GM23338 (cell line): ENCODE results near the gene PCBP3. TPM values are rescaled to one million over a fixed set of nuclear protein-coding genes. Genes with fewer than 3 reads are reported as not detected.

ENCODE experiments used
- ATAC-seq: fragments of 200-7000 bp; cut with Tn5 transposase; 3 replicates; pipeline ENCODE4 v1.9.1; 2020
- DNase-seq: peaks from one replicate; pipeline ENCODE4 v3.0.0-alpha.2; 2015; ENCODE audit warnings: low spot score
- H2AFZ ChIP-seq: fragments of 200-600 bp; sonication (generic); 2 replicates; pipeline ENCODE4 v1.8.0; 2016; ENCODE audit warnings: antibody characterized with exemption, mild to moderate bottlenecking, moderate library complexity
- H3F3A ChIP-seq: fragments of 200-600 bp; sonication (generic); replicated peaks from 2 replicates; pipeline ENCODE4 v1.8.0; 2017; ENCODE audit warnings: antibody characterized with exemption, mixed run types, low read depth
- H3K27ac ChIP-seq: fragments of 200-600 bp; sonication (generic); 2 replicates; pipeline ENCODE4 v1.6.1; 2016; ENCODE audit warnings: low read depth
- H3K27me3 ChIP-seq: fragments of 200-600 bp; sonication (generic); 2 replicates; pipeline ENCODE4 v1.8.0; 2016; ENCODE audit warnings: mild to moderate bottlenecking, mixed run types, moderate library complexity; ENCODE audit not compliant: insufficient read depth
- H3K36me3 ChIP-seq: fragments of 200-600 bp; sonication (generic); 2 replicates; pipeline ENCODE4 v1.8.0; 2016; ENCODE audit warnings: mild to moderate bottlenecking; ENCODE audit not compliant: insufficient read depth
- H3K4me1 ChIP-seq: fragments of 200-600 bp; sonication (generic); 2 replicates; pipeline ENCODE4 v1.8.0; 2016; ENCODE audit warnings: mild to moderate bottlenecking, moderate library complexity; ENCODE audit not compliant: insufficient read depth
- H3K4me2 ChIP-seq: fragments of 200-600 bp; sonication (generic); 2 replicates; pipeline ENCODE4 v1.7.1; 2017; ENCODE audit warnings: mixed run types
- H3K4me3 ChIP-seq: fragments of 200-600 bp; sonication (generic); 2 replicates; pipeline ENCODE4 v1.6.1; 2016; ENCODE audit warnings: mixed run types
- H3K79me2 ChIP-seq: fragments of 200-600 bp; sonication (generic); replicated peaks from 2 replicates; pipeline ENCODE4 v1.8.0; 2017; ENCODE audit warnings: mild to moderate bottlenecking; ENCODE audit not compliant: insufficient read depth
- H3K9me2 ChIP-seq: fragments of 200-600 bp; sonication (generic); 2 replicates; pipeline ENCODE4 v1.8.0; 2017; ENCODE audit not compliant: insufficient read depth
- H4K20me1 ChIP-seq: fragments of 200-600 bp; sonication (generic); replicated peaks from 2 replicates; pipeline ENCODE4 v1.8.0; 2017; ENCODE audit warnings: mild to moderate bottlenecking; ENCODE audit not compliant: insufficient read depth
- H3K27ac Mint-ChIP-seq: 2 replicates; pipeline ENCODE4 v1.8.0; 2020; ENCODE audit warnings: inconsistent platforms, mild to moderate bottlenecking, moderate library complexity, mixed read lengths
- H3K27me3 Mint-ChIP-seq: 3 replicates; pipeline ENCODE4 v1.8.0; 2022; ENCODE audit warnings: low read depth, mild to moderate bottlenecking, moderate library complexity, mixed read lengths, inconsistent platforms; ENCODE audit not compliant: insufficient read depth, poor library complexity
- H3K36me3 Mint-ChIP-seq: 3 replicates; pipeline ENCODE4 v1.8.0; 2021; ENCODE audit warnings: low read depth, mild to moderate bottlenecking, inconsistent platforms, moderate library complexity, mixed read lengths
- H3K4me1 Mint-ChIP-seq: 3 replicates; pipeline ENCODE4 v1.8.0; 2020; ENCODE audit warnings: mild to moderate bottlenecking, inconsistent platforms, mixed read lengths
- H3K4me3 Mint-ChIP-seq: 3 replicates; pipeline ENCODE4 v1.8.0; 2021; ENCODE audit warnings: moderate library complexity, mild to moderate bottlenecking, inconsistent platforms, mixed read lengths
- H3K9me3 Mint-ChIP-seq: 3 replicates; pipeline ENCODE4 v1.8.0; 2020; ENCODE audit warnings: moderate library complexity, mild to moderate bottlenecking, inconsistent platforms, mixed read lengths
- CREB1 ChIP-seq: fragments of 250-450 bp; sonication (Bioruptor Pico); IDR thresholded peaks from 2 replicates; pipeline ENCODE4 v1.5.0; 2020; ENCODE audit warnings: low read depth, mild to moderate bottlenecking, moderate library complexity
- CTCF ChIP-seq, 2 experiments: fragments of 200-600 bp in 1 of 2; sonication (generic) in 1 of 2; conservative IDR thresholded peaks; 2 replicates each; pipeline versions ENCODE4 v1.5.1 to v1.6.1; 2016 to 2017; ENCODE audit warnings: antibody characterized with exemption in 2 of 2, low read depth in 2 of 2, mild to moderate bottlenecking in 2 of 2, moderate library complexity in 1 of 2
- EZH2 ChIP-seq: fragments of 200-600 bp; sonication (generic); IDR thresholded peaks from one replicate; pipeline ENCODE4 v1.8.0; 2017; ENCODE audit warnings: antibody characterized with exemption, mild to moderate bottlenecking, low read depth; ENCODE audit not compliant: unreplicated experiment
- POLR2AphosphoS5 ChIP-seq: IDR thresholded peaks from 2 replicates; pipeline ENCODE4 v1.6.1; 2016; ENCODE audit warnings: antibody characterized with exemption, low read depth
- STAT1 ChIP-seq: IDR thresholded peaks from one replicate; pipeline ENCODE4 v1.6.1; 2016; ENCODE audit warnings: antibody characterized with exemption; ENCODE audit not compliant: unreplicated experiment
- polyA plus RNA-seq: library from polyadenylated mRNA; unstranded; fragments of >200 nt; fragmentation: Nextera tagmentation; extraction: Ambion mirVana; gene quantifications from 2 replicates; pipeline ENCODE4 v1.2.1, GENCODE V29; 2016
- total RNA-seq: library from RNA; depleted of rRNA; stranded (reverse); fragments of >200 nt; shearing (Covaris generic); gene quantifications from 2 replicates; pipeline ENCODE4 v1.2.3, GENCODE V29; 2014
- TF ChIP-seq, protein P1 (sequence below): fragments of 250-450 bp; sonication (Bioruptor Pico); IDR thresholded peaks from 2 replicates; pipeline ENCODE4 v1.5.0; 2020; ENCODE audit warnings: mild to moderate bottlenecking, moderate library complexity
- TF ChIP-seq, protein P2 (sequence below): IDR thresholded peaks from one replicate; pipeline ENCODE4 v1.6.1; 2018; ENCODE audit warnings: antibody characterized with exemption; ENCODE audit not compliant: unreplicated experiment

The PCBP3 gene
- total and polyA plus RNA-seq, 2 experiments from 2014 or later = 7.1 to 9.1 TPM

DNA sequence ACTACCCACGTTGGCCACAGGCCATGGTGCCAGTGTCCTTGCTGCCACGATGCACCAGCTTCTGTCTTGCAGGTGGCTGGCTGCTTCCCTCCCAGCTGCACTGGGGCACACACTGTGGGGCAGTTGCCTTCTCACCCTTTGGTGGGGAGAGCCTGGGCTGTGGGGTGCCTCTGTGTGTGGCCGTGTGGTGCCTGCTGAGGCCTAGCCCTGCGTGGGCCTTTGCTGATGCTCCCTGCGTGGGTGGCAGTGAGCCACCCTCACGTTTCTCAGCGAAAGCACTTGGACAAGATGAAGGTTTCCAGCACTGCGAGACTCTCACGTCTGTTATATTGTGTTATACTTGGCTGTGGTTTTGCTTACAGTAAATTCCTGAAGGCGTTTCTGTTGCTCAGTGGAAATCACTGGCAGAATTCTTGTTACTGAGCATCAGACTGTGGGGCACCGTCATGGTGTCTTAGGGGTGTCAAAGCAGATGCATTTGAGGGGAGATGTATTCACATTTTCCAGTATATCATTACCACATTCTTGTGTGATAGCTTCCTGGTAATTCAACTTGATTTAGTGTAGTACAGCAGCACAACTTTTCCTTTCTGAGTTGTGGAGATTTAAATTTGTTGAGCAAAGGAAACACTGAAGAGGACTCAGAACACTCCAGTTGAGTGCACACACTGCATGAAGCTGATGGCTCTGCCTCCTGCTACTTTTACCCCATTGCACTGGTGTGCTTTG, 124.7 kb downstream of the PCBP3 start:
- no peaks in the 10 kb centered on the region for H3K9me2 ChIP-seq
- no peaks in the 10 kb centered on the region for H3F3A ChIP-seq
- Mint-ChIP-seq H3K9me3 (no peaks in the 10 kb centered on the region), H3K4me3 (no peak overlapping the region), H3K27me3 (peaks cover 4% of the 10 kb centered on the region), H3K27ac (no peak overlapping the region), H3K4me1 (no peaks in the 10 kb centered on the region), H3K36me3 (no peaks in the 10 kb centered on the region)
- H3K27ac ChIP-seq = no peak overlapping the region
- TF ChIP-seq EZH2 = no peak
- TF ChIP-seq, protein P1, sequence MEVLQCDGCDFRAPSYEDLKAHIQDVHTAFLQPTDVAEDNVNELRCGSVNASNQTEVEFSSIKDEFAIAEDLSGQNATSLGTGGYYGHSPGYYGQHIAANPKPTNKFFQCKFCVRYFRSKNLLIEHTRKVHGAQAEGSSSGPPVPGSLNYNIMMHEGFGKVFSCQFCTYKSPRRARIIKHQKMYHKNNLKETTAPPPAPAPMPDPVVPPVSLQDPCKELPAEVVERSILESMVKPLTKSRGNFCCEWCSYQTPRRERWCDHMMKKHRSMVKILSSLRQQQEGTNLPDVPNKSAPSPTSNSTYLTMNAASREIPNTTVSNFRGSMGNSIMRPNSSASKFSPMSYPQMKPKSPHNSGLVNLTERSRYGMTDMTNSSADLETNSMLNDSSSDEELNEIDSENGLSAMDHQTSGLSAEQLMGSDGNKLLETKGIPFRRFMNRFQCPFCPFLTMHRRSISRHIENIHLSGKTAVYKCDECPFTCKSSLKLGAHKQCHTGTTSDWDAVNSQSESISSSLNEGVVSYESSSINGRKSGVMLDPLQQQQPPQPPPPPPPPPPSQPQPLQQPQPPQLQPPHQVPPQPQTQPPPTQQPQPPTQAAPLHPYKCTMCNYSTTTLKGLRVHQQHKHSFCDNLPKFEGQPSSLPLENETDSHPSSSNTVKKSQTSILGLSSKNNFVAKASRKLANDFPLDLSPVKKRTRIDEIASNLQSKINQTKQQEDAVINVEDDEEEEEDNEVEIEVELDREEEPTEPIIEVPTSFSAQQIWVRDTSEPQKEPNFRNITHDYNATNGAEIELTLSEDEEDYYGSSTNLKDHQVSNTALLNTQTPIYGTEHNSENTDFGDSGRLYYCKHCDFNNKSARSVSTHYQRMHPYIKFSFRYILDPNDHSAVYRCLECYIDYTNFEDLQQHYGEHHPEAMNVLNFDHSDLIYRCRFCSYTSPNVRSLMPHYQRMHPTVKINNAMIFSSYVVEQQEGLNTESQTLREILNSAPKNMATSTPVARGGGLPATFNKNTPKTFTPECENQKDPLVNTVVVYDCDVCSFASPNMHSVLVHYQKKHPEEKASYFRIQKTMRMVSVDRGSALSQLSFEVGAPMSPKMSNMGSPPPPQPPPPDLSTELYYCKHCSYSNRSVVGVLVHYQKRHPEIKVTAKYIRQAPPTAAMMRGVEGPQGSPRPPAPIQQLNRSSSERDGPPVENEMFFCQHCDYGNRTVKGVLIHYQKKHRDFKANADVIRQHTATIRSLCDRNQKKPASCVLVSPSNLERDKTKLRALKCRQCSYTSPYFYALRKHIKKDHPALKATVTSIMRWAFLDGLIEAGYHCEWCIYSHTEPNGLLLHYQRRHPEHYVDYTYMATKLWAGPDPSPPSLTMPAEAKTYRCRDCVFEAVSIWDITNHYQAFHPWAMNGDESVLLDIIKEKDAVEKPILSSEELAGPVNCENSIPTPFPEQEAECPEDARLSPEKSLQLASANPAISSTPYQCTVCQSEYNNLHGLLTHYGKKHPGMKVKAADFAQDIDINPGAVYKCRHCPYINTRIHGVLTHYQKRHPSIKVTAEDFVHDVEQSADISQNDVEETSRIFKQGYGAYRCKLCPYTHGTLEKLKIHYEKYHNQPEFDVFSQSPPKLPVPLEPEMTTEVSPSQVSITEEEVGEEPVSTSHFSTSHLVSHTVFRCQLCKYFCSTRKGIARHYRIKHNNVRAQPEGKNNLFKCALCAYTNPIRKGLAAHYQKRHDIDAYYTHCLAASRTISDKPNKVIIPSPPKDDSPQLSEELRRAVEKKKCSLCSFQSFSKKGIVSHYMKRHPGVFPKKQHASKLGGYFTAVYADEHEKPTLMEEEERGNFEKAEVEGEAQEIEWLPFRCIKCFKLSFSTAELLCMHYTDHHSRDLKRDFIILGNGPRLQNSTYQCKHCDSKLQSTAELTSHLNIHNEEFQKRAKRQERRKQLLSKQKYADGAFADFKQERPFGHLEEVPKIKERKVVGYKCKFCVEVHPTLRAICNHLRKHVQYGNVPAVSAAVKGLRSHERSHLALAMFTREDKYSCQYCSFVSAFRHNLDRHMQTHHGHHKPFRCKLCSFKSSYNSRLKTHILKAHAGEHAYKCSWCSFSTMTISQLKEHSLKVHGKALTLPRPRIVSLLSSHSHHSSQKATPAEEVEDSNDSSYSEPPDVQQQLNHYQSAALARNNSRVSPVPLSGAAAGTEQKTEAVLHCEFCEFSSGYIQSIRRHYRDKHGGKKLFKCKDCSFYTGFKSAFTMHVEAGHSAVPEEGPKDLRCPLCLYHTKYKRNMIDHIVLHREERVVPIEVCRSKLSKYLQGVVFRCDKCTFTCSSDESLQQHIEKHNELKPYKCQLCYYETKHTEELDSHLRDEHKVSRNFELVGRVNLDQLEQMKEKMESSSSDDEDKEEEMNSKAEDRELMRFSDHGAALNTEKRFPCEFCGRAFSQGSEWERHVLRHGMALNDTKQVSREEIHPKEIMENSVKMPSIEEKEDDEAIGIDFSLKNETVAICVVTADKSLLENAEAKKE (CRISPR knock-in tag) = no peak
- TF ChIP-seq, protein P2, sequence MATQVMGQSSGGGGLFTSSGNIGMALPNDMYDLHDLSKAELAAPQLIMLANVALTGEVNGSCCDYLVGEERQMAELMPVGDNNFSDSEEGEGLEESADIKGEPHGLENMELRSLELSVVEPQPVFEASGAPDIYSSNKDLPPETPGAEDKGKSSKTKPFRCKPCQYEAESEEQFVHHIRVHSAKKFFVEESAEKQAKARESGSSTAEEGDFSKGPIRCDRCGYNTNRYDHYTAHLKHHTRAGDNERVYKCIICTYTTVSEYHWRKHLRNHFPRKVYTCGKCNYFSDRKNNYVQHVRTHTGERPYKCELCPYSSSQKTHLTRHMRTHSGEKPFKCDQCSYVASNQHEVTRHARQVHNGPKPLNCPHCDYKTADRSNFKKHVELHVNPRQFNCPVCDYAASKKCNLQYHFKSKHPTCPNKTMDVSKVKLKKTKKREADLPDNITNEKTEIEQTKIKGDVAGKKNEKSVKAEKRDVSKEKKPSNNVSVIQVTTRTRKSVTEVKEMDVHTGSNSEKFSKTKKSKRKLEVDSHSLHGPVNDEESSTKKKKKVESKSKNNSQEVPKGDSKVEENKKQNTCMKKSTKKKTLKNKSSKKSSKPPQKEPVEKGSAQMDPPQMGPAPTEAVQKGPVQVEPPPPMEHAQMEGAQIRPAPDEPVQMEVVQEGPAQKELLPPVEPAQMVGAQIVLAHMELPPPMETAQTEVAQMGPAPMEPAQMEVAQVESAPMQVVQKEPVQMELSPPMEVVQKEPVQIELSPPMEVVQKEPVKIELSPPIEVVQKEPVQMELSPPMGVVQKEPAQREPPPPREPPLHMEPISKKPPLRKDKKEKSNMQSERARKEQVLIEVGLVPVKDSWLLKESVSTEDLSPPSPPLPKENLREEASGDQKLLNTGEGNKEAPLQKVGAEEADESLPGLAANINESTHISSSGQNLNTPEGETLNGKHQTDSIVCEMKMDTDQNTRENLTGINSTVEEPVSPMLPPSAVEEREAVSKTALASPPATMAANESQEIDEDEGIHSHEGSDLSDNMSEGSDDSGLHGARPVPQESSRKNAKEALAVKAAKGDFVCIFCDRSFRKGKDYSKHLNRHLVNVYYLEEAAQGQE = no peak
- no peak for TF ChIP-seq POLR2AphosphoS5
- TF ChIP-seq CTCF (conservative IDR thresholded peaks at IDR 0.05; ENCODE audit: low read depth in 2 of 2) = no peak
- TF ChIP-seq CREB1 = no peak
- no peak for TF ChIP-seq STAT1
- H3K27me3 ChIP-seq = no peaks in the 10 kb centered on the region
- DNase-seq (no peak), ATAC-seq (no peak)
- H3K4me3 ChIP-seq = no peak overlapping the region
- no peak overlapping the region for H3K4me2 ChIP-seq
- H3K36me3 ChIP-seq = no peaks in the 10 kb centered on the region
- no peaks in the 10 kb centered on the region for H3K4me1 ChIP-seq
- no peaks in the 10 kb centered on the region for H3K79me2 ChIP-seq
- H4K20me1 ChIP-seq = no peaks in the 10 kb centered on the region
- no peak overlapping the region for H2AFZ ChIP-seq
